Measurements from ENCODE around the gene PRM2. TPM values are rescaled to one million over a fixed set of nuclear protein-coding genes. Genes with fewer than 3 reads are reported as not detected.

The PRM2 gene
- total and polyA plus RNA-seq, 2 experiments from 2014 or later, result not detected

GRCh38 chr16:11312718-11313492 lies 36.6 kb upstream of the PRM2 start (continued):
- TF ChIP-seq EZH2phosphoT487 (IDR thresholded peaks at IDR 0.05; ENCODE audit: unreplicated experiment), result no peak
- no peak for TF ChIP-seq STAT1 (IDR thresholded peaks at IDR 0.05; ENCODE audit: unreplicated experiment)
- TF ChIP-seq ZNF114 (CRISPR knock-in tag; IDR thresholded peaks at IDR 0.05), result no peak
- no peak for TF ChIP-seq EZH2 (IDR thresholded peaks at IDR 0.05; ENCODE audit: low read depth, unreplicated experiment)
- TF ChIP-seq ETS1 (IDR thresholded peaks at IDR 0.05), result no peak

- peaks cover 12% of the 10 kb centered on the region for H3K27me3 Mint-ChIP-seq (ENCODE audit: insufficient read depth, low read depth, poor library complexity)
- H3K9me3 Mint-ChIP-seq, result no peaks in the 10 kb centered on the region
- Histone ChIP-seq H3K27ac (ENCODE audit: low read depth) (no peak overlapping the region), H4K20me1 (replicated peaks; ENCODE audit: insufficient read depth) (no peaks in the 10 kb centered on the region), H2AFZ (no peak overlapping the region), H3K27me3 (ENCODE audit: insufficient read depth) (no peaks in the 10 kb centered on the region), H3K9me2 (ENCODE audit: insufficient read depth) (no peaks in the 10 kb centered on the region; the same call in 1 of the 2 replicates), H3K4me2 (no peak overlapping the region), H3K79me2 (replicated peaks; ENCODE audit: insufficient read depth) (no peaks in the 10 kb centered on the region), H3K36me3 (ENCODE audit: insufficient read depth) (no peaks in the 10 kb centered on the region; the same call in 1 of the 2 replicates), H3K4me3 (no peak overlapping the region), H3F3A (replicated peaks; ENCODE audit: low read depth) (peaks cover 32% of the 10 kb centered on the region), H3K4me1 (ENCODE audit: insufficient read depth) (peaks cover 38% of the 10 kb centered on the region)
- H3K4me1 Mint-ChIP-seq, result peaks cover 42% of the 10 kb centered on the region
- ATAC-seq (no peak), DNase-seq (ENCODE audit: low spot score) (no peak)
- H3K4me3 Mint-ChIP-seq, result no peak overlapping the region
- H3K36me3 Mint-ChIP-seq (ENCODE audit: low read depth), result no peaks in the 10 kb centered on the region
- H3K27ac Mint-ChIP-seq, result no peak overlapping the region
- TF ChIP-seq EZH2phosphoT487 (IDR thresholded peaks at IDR 0.05; ENCODE audit: unreplicated experiment), result no peak
- no peak for TF ChIP-seq EZH2 (IDR thresholded peaks at IDR 0.05; ENCODE audit: low read depth, unreplicated experiment)
- no peak for TF ChIP-seq ETS1 (IDR thresholded peaks at IDR 0.05)
- TF ChIP-seq ZNF331 (CRISPR knock-in tag; IDR thresholded peaks at IDR 0.05; ENCODE audit: low read depth), result no peak
- TF ChIP-seq JUNB (IDR thresholded peaks at IDR 0.05; ENCODE audit: unreplicated experiment), result no peak
- TF ChIP-seq ZNF114 (CRISPR knock-in tag; IDR thresholded peaks at IDR 0.05), result no peak
- no peak for TF ChIP-seq ZNF462 (CRISPR knock-in tag; IDR thresholded peaks at IDR 0.05)
- TF ChIP-seq STAT1 (IDR thresholded peaks at IDR 0.05; ENCODE audit: unreplicated experiment), result no peak
- no peak for TF ChIP-seq CTCF (conservative IDR thresholded peaks at IDR 0.05; ENCODE audit: low read depth in 2 of 2)
- no peak for TF ChIP-seq CREB1 (CRISPR knock-in tag; IDR thresholded peaks at IDR 0.05; ENCODE audit: low read depth)
Observed at GRCh38 chr16:11310997-11311561, 34.8 kb upstream of the PRM2 start.
